ENCODE measurements around the gene UBE2J2.

UBE2J2 gene

GRCh38 chr1:1237874-1238701 lies 35.6 kb downstream of the UBE2J2 start:
- Histone ChIP-seq H3K4me1 (no peaks in the 10 kb centered on the region), H3K27me3 (ENCODE audit: control insufficient read depth, insufficient read depth, low read length) (no peaks in the 10 kb centered on the region), H3K36me3 (ENCODE audit: control insufficient read depth, insufficient read depth, low read length) (no peaks in the 10 kb centered on the region), H3K27ac (no peak overlapping the region), H3K4me2 (ENCODE audit: low read length) (no peak overlapping the region), H2AFZ (no peak overlapping the region), H3K4me3 (ENCODE audit: low read depth, low read length) (no peak overlapping the region), H3K9me3 (ENCODE audit: control insufficient read depth, low read length) (no peaks in the 10 kb centered on the region), H3K79me2 (no peaks in the 10 kb centered on the region), H3K9ac (no peak overlapping the region)
- TF ChIP-seq, protein P1, sequence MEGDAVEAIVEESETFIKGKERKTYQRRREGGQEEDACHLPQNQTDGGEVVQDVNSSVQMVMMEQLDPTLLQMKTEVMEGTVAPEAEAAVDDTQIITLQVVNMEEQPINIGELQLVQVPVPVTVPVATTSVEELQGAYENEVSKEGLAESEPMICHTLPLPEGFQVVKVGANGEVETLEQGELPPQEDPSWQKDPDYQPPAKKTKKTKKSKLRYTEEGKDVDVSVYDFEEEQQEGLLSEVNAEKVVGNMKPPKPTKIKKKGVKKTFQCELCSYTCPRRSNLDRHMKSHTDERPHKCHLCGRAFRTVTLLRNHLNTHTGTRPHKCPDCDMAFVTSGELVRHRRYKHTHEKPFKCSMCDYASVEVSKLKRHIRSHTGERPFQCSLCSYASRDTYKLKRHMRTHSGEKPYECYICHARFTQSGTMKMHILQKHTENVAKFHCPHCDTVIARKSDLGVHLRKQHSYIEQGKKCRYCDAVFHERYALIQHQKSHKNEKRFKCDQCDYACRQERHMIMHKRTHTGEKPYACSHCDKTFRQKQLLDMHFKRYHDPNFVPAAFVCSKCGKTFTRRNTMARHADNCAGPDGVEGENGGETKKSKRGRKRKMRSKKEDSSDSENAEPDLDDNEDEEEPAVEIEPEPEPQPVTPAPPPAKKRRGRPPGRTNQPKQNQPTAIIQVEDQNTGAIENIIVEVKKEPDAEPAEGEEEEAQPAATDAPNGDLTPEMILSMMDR (IDR thresholded peaks at IDR 0.05): no peak

GRCh38 chr1:1236945-1237873 lies 36.4 kb downstream of the UBE2J2 start:
- Histone ChIP-seq H3K27ac (no peak overlapping the region), H3K4me3 (ENCODE audit: low read depth, low read length) (no peak overlapping the region), H3K36me3 (ENCODE audit: control insufficient read depth, insufficient read depth, low read length) (no peaks in the 10 kb centered on the region), H3K4me2 (ENCODE audit: low read length) (no peak overlapping the region), H3K27me3 (ENCODE audit: control insufficient read depth, insufficient read depth, low read length) (no peaks in the 10 kb centered on the region), H3K9ac (no peak overlapping the region), H3K79me2 (no peaks in the 10 kb centered on the region), H3K4me1 (no peaks in the 10 kb centered on the region), H3K9me3 (ENCODE audit: control insufficient read depth, low read length) (no peaks in the 10 kb centered on the region), H2AFZ (no peak overlapping the region)
- TF ChIP-seq, protein P1 (IDR thresholded peaks at IDR 0.05): no peak

GRCh38 chr1:1236176-1236763 lies 37.4 kb downstream of the UBE2J2 start:
- TF ChIP-seq, protein P1 (IDR thresholded peaks at IDR 0.05): no peak
- Histone ChIP-seq H3K27me3 (ENCODE audit: control insufficient read depth, insufficient read depth, low read length) (no peaks in the 10 kb centered on the region), H2AFZ (no peak overlapping the region), H3K9ac (no peak overlapping the region), H3K36me3 (ENCODE audit: control insufficient read depth, insufficient read depth, low read length) (no peaks in the 10 kb centered on the region), H3K79me2 (no peaks in the 10 kb centered on the region), H3K4me2 (ENCODE audit: low read length) (no peak overlapping the region), H3K9me3 (ENCODE audit: control insufficient read depth, low read length) (no peaks in the 10 kb centered on the region), H3K4me3 (ENCODE audit: low read depth, low read length) (no peak overlapping the region), H3K27ac (no peak overlapping the region), H3K4me1 (no peaks in the 10 kb centered on the region)

- Histone ChIP-seq H3K9ac (no peak overlapping the region), H3K27me3 (ENCODE audit: control insufficient read depth, insufficient read depth, low read length) (no peaks in the 10 kb centered on the region), H3K4me2 (ENCODE audit: low read length) (no peak overlapping the region), H3K4me3 (ENCODE audit: low read depth, low read length) (no peak overlapping the region), H3K27ac (no peak overlapping the region), H3K9me3 (ENCODE audit: control insufficient read depth, low read length) (no peaks in the 10 kb centered on the region), H3K4me1 (peaks cover 2% of the 10 kb centered on the region), H3K79me2 (peaks cover 7% of the 10 kb centered on the region), H3K36me3 (ENCODE audit: control insufficient read depth, insufficient read depth, low read length) (no peaks in the 10 kb centered on the region), H2AFZ (no peak overlapping the region)
- TF ChIP-seq, protein P1 (IDR thresholded peaks at IDR 0.05): no peak
These were observed 38.5 kb downstream of the UBE2J2 start for GRCh38 chr1:1235016-1235744.

Data from parathyroid adenoma (tissue), 2 donors.